K562 (cell line): ENCODE data around the gene PLEKHO2. TPM values are rescaled to one million over a fixed set of nuclear protein-coding genes. Genes with fewer than 3 reads are reported as not detected.

Experiments
- CBFB ChIP-seq: sonication (generic); formaldehyde crosslinking; IDR thresholded peaks from 2 replicates; pipeline ENCODE4 v1.4.0; 2020; ENCODE audit warnings: mild to moderate bottlenecking, missing genetic modification reagents
- E2F6 ChIP-seq, 2 experiments: IDR thresholded peaks; 2 replicates each; pipeline ENCODE4 v1.6.1; 2011; ENCODE audit warnings: borderline replicate concordance in 1 of 2, control low read depth in 1 of 2, low read depth in 1 of 2, low read length in 1 of 2, mild to moderate bottlenecking in 1 of 2, mixed read lengths in 1 of 2, moderate library complexity in 1 of 2; ENCODE audit not compliant: insufficient read depth in 1 of 2, insufficient read length in 1 of 2, poor library complexity in 1 of 2, severe bottlenecking in 1 of 2; ENCODE audit errors: extremely low read depth in 1 of 2
- ELF2 ChIP-seq: fragments of 250-450 bp; sonication (Bioruptor Pico); IDR thresholded peaks from 2 replicates; pipeline ENCODE4 v1.5.0; 2021; ENCODE audit warnings: mild to moderate bottlenecking
- FOS ChIP-seq: IDR thresholded peaks from 3 replicates; pipeline ENCODE4 v1.6.1; 2011; ENCODE audit not compliant: insufficient read length; ENCODE audit errors: extremely low read depth
- MEF2A ChIP-seq: IDR thresholded peaks from 2 replicates; pipeline ENCODE4 v1.6.1; 2011; ENCODE audit warnings: low read depth, mild to moderate bottlenecking, low read length, moderate library complexity; ENCODE audit not compliant: control insufficient read depth
- NFIX ChIP-seq: fragments of 250-450 bp; sonication (Bioruptor Pico); IDR thresholded peaks from 2 replicates; pipeline ENCODE4 v1.4.0; 2020; ENCODE audit warnings: low read depth, mild to moderate bottlenecking, moderate library complexity
- PTBP1 ChIP-seq: fragments of 200-400 bp; formaldehyde crosslinking; IDR thresholded peaks from 2 replicates; pipeline ENCODE4 v1.6.1; 2017; ENCODE audit warnings: low read depth, low read length
- PYGO2 ChIP-seq: fragments of 450-650 bp; IDR thresholded peaks from 2 replicates; pipeline ENCODE4 v1.6.1; 2016; ENCODE audit warnings: mild to moderate bottlenecking, missing genetic modification characterization, moderate library complexity, missing compliant biosample characterization
- RBBP5 ChIP-seq: fragments of 200-600 bp; sonication (generic); IDR thresholded peaks from 2 replicates; pipeline ENCODE4 v1.6.1; 2012; ENCODE audit warnings: borderline replicate concordance, mild to moderate bottlenecking, low read length, control low read depth, inconsistent platforms; ENCODE audit not compliant: insufficient read depth, poor library complexity, severe bottlenecking
- RHOXF2B ChIP-seq: fragments of 250-450 bp; sonication (Bioruptor Pico); conservative IDR thresholded peaks from 2 replicates; pipeline ENCODE4 v1.5.1; 2021
- SREBF1 ChIP-seq: fragments of 150-350 bp; IDR thresholded peaks from 2 replicates; pipeline ENCODE4 v1.6.1; 2014; ENCODE audit warnings: antibody characterized with exemption, low read depth, low read length, borderline replicate concordance
- TEAD4 ChIP-seq, 2 experiments: sonication (generic) in 1 of 2; formaldehyde crosslinking in 1 of 2; IDR thresholded peaks; 2 replicates each; pipeline versions ENCODE4 v1.6.1 to v1.8.0; 2012 to 2022; ENCODE audit warnings: borderline replicate concordance in 1 of 2, inconsistent platforms in 1 of 2, low read length in 1 of 2, mild to moderate bottlenecking in 1 of 2, missing genetic modification reagents in 1 of 2
- ZNF224 ChIP-seq: sonication (generic); formaldehyde crosslinking; IDR thresholded peaks from 2 replicates; pipeline ENCODE4 v1.8.0; 2022; ENCODE audit warnings: mild to moderate bottlenecking, missing genetic modification reagents
- ZNF696 ChIP-seq: fragments of 250-450 bp; sonication (Bioruptor Pico); conservative IDR thresholded peaks from 2 replicates; pipeline ENCODE4 v1.4.0; 2020; ENCODE audit warnings: mild to moderate bottlenecking, moderate library complexity
- ZNF830 ChIP-seq: fragments of 250-450 bp; sonication (Bioruptor Pico); IDR thresholded peaks from 2 replicates; pipeline ENCODE4 v1.5.0; 2021; ENCODE audit warnings: mild to moderate bottlenecking
- polyA plus RNA-seq, 8 experiments: library from polyadenylated mRNA; depleted of rRNA in 4 of 8; stranded (reverse) in 5 of 8; unstranded in 3 of 8; fragments of >200 nt; fragmentation: Nextera tagmentation in 2 of 8; fragmentation: Illumina TruSeq in 1 of 8; extraction: Ambion mirVana in 2 of 8; extraction: Trizol in 1 of 8; gene quantifications; 2 replicates each; pipeline versions ENCODE4 v1.2.1 to v1.2.3, GENCODE V29; 2011 to 2014; ENCODE audit warnings: inconsistent platforms in 1 of 8, missing spikeins in 1 of 8
- total RNA-seq, 7 experiments: library from RNA; depleted of rRNA in 6 of 7; stranded (reverse); fragments of >200 nt in 6 of 7; fragmentation: Illumina TruSeq in 2 of 7; extraction: Trizol in 2 of 7; gene quantifications; 2 replicates each; pipeline versions ENCODE4 v1.2.1 to v1.2.3, GENCODE V29; 2011 to 2021; ENCODE audit warnings: low replicate concordance in 1 of 7
- TF ChIP-seq, protein P1 (sequence below): fragments of 450-650 bp; IDR thresholded peaks from 2 replicates; pipeline ENCODE4 v1.6.1; 2018; ENCODE audit not compliant: partially characterized antibody
- TF ChIP-seq, protein P2 (sequence below): fragments of 450-650 bp; IDR thresholded peaks from 2 replicates; pipeline ENCODE4 v1.6.1; 2016; ENCODE audit warnings: antibody characterized with exemption
- TF ChIP-seq, protein P3 (sequence below): IDR thresholded peaks from 3 replicates; pipeline ENCODE4 v1.6.1; 2011; ENCODE audit warnings: borderline replicate concordance, mild to moderate bottlenecking, moderate library complexity; ENCODE audit not compliant: insufficient read length; ENCODE audit errors: extremely low read depth

PLEKHO2 gene
- total and polyA plus RNA-seq, 9 of the 15 experiments (the other 6 are each of a cell fraction or from before 2014, with no cell fraction given), result 0.24 to 8.8 (median 5.5) TPM

GRCh38 chr15:64824929-64825430 lies 16.7 kb upstream of the PLEKHO2 start (continued):
- TF ChIP-seq ZNF830 (CRISPR knock-in tag) (no peak), ZNF224 (CRISPR knock-in tag) (no peak), RHOXF2B (CRISPR knock-in tag) (no peak), CBFB (CRISPR knock-in tag) (no peak), PYGO2 (tag) (no peak), PTBP1 (no peak), ZNF696 (no peak), FOS (no peak), MEF2A (no peak), SREBF1 (no peak), RBBP5 (no peak), E2F6 (IDR thresholded peaks at IDR 0.05; ENCODE audit: borderline replicate concordance in 1 of 2, extremely low read depth in 1 of 2, insufficient read depth in 1 of 2, insufficient read length in 1 of 2, low read depth in 1 of 2, low read length in 1 of 2, poor library complexity in 1 of 2, severe bottlenecking in 1 of 2) (peak in 1 of 2 experiments; percentile 25), ELF2 (CRISPR knock-in tag) (no peak), NFIX (no peak), TEAD4 (IDR thresholded peaks at IDR 0.05; ENCODE audit: low read length) (no peak), TEAD4 (CRISPR knock-in tag; IDR thresholded peaks at IDR 0.05; ENCODE audit: borderline replicate concordance) (no peak)
- TF ChIP-seq, protein P1, sequence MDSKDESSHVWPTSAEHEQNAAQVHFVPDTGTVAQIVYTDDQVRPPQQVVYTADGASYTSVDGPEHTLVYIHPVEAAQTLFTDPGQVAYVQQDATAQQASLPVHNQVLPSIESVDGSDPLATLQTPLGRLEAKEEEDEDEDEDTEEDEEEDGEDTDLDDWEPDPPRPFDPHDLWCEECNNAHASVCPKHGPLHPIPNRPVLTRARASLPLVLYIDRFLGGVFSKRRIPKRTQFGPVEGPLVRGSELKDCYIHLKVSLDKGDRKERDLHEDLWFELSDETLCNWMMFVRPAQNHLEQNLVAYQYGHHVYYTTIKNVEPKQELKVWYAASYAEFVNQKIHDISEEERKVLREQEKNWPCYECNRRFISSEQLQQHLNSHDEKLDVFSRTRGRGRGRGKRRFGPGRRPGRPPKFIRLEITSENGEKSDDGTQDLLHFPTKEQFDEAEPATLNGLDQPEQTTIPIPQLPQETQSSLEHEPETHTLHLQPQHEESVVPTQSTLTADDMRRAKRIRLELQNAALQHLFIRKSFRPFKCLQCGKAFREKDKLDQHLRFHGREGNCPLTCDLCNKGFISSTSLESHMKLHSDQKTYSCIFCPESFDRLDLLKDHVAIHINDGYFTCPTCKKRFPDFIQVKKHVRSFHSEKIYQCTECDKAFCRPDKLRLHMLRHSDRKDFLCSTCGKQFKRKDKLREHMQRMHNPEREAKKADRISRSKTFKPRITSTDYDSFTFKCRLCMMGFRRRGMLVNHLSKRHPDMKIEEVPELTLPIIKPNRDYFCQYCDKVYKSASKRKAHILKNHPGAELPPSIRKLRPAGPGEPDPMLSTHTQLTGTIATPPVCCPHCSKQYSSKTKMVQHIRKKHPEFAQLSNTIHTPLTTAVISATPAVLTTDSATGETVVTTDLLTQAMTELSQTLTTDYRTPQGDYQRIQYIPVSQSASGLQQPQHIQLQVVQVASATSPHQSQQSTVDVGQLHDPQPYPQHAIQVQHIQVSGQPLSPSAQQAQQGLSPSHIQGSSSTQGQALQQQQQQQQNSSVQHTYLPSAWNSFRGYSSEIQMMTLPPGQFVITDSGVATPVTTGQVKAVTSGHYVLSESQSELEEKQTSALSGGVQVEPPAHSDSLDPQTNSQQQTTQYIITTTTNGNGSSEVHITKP, result no peak
- TF ChIP-seq, protein P2, sequence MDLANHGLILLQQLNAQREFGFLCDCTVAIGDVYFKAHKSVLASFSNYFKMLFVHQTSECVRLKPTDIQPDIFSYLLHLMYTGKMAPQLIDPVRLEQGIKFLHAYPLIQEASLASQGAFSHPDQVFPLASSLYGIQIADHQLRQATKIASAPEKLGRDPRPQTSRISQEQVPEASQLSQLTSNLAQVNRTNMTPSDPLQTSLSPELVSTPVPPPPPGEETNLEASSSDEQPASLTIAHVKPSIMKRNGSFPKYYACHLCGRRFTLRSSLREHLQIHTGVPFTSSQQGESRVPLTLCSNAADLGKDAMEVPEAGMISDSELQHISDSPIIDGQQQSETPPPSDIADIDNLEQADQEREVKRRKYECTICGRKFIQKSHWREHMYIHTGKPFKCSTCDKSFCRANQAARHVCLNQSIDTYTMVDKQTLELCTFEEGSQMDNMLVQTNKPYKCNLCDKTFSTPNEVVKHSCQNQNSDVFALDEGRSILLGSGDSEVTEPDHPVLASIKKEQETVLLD, result 0 out of 2 replicates have a peak, but pooled peaks have one; percentile 19
- TF ChIP-seq, protein P3, sequence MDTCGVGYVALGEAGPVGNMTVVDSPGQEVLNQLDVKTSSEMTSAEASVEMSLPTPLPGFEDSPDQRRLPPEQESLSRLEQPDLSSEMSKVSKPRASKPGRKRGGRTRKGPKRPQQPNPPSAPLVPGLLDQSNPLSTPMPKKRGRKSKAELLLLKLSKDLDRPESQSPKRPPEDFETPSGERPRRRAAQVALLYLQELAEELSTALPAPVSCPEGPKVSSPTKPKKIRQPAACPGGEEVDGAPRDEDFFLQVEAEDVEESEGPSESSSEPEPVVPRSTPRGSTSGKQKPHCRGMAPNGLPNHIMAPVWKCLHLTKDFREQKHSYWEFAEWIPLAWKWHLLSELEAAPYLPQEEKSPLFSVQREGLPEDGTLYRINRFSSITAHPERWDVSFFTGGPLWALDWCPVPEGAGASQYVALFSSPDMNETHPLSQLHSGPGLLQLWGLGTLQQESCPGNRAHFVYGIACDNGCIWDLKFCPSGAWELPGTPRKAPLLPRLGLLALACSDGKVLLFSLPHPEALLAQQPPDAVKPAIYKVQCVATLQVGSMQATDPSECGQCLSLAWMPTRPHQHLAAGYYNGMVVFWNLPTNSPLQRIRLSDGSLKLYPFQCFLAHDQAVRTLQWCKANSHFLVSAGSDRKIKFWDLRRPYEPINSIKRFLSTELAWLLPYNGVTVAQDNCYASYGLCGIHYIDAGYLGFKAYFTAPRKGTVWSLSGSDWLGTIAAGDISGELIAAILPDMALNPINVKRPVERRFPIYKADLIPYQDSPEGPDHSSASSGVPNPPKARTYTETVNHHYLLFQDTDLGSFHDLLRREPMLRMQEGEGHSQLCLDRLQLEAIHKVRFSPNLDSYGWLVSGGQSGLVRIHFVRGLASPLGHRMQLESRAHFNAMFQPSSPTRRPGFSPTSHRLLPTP, result no peak
